PC-9 (cell line): Measurements from ENCODE around the gene GANC. TPM values are rescaled to one million over a fixed set of nuclear protein-coding genes. Genes with fewer than 3 reads are reported as not detected.

Experiments used
- BruUV-seq: library from RNA; stranded (reverse); fragments of 400-500 nt; replicated peaks from 2 replicates; lab custom pipeline; 2021; lab: Mats Ljungman, UMichigan
- CTCF ChIA-PET: fragments of 300-600 bp; sonication (Branson Sonifier 250); formaldehyde crosslinking; loops from one replicate; lab custom pipeline; 2022; ENCODE audit warnings: antibody characterized with exemption; lab: Charles Lee
- POLR2A ChIA-PET: fragments of 300-600 bp; sonication (Branson Sonifier 250); formaldehyde crosslinking; loops from one replicate; lab custom pipeline; 2022; ENCODE audit warnings: antibody characterized with exemption; ENCODE audit not compliant: unreplicated experiment; lab: Charles Lee
- DNase-seq, 2 experiments: peaks; one replicate each; pipeline versions ENCODE4 v3.0.0 to v3.0.0-alpha.2; 2015 to 2022; ENCODE audit warnings: mixed read lengths in 1 of 2
- H2AFZ ChIP-seq: fragments of 200-600 bp; sonication (generic); 2 replicates; pipeline ENCODE4 v1.8.1; 2017; ENCODE audit warnings: antibody characterized with exemption
- H3F3A ChIP-seq: fragments of 200-600 bp; sonication (generic); 2 replicates; pipeline ENCODE4 v1.8.1; 2017; ENCODE audit warnings: antibody characterized with exemption, mild to moderate bottlenecking, low read depth; ENCODE audit not compliant: insufficient read depth
- H3K27ac ChIP-seq: fragments of 200-600 bp; sonication (generic); 2 replicates; pipeline ENCODE4 v1.6.1; 2016; ENCODE audit warnings: mixed run types
- H3K27me3 ChIP-seq: fragments of 200-600 bp; sonication (generic); 2 replicates; pipeline ENCODE4 v1.6.1; 2016; ENCODE audit warnings: low read depth, mixed run types; ENCODE audit not compliant: insufficient read depth
- H3K36me3 ChIP-seq: fragments of 200-600 bp; sonication (generic); 2 replicates; pipeline ENCODE4 v1.6.1; 2016; ENCODE audit warnings: low read depth, mixed run types
- H3K4me1 ChIP-seq: fragments of 200-600 bp; sonication (generic); replicated peaks from 2 replicates; pipeline ENCODE4 v1.6.1; 2016; ENCODE audit warnings: mixed run types; ENCODE audit not compliant: insufficient read depth
- H3K4me2 ChIP-seq: fragments of 200-600 bp; sonication (generic); 2 replicates; pipeline ENCODE4 v1.6.1; 2017; ENCODE audit warnings: mixed run types
- H3K4me3 ChIP-seq: fragments of 200-600 bp; sonication (generic); 2 replicates; pipeline ENCODE4 v1.6.1; 2016; ENCODE audit warnings: mixed run types
- H3K79me2 ChIP-seq: fragments of 200-600 bp; sonication (generic); 2 replicates; pipeline ENCODE4 v1.6.1; 2017; ENCODE audit warnings: low read depth, mixed run types
- H3K9me2 ChIP-seq: fragments of 200-600 bp; sonication (generic); 2 replicates; pipeline ENCODE4 v1.8.1; 2017; ENCODE audit warnings: mild to moderate bottlenecking; ENCODE audit not compliant: insufficient read depth
- H3K9me3 ChIP-seq: fragments of 200-600 bp; sonication (generic); 2 replicates; pipeline ENCODE4 v1.8.1; 2016; ENCODE audit warnings: low read depth; ENCODE audit not compliant: insufficient read depth
- H4K20me1 ChIP-seq: fragments of 200-600 bp; sonication (generic); 2 replicates; pipeline ENCODE4 v1.8.1; 2017; ENCODE audit not compliant: insufficient read depth
- EZH2 ChIP-seq: fragments of 200-600 bp; sonication (generic); IDR thresholded peaks from 2 replicates; pipeline ENCODE4 v1.8.0; 2017; ENCODE audit warnings: antibody characterized with exemption, low read depth
- intact Hi-C: fragments of 100-400 bp; cut with micrococcal nuclease; formaldehyde crosslinking; loops from one replicate; pipeline ENCODE4 v1.10.0; 2022; ENCODE audit not compliant: unreplicated experiment
- total RNA-seq: library from RNA; stranded (reverse); gene quantifications from 2 replicates; pipeline ENCODE4 v1.2.3, GENCODE V29; 2021
- TF ChIP-seq, protein P1 (sequence below): fragments of 200-600 bp; sonication (generic); conservative IDR thresholded peaks from 2 replicates; pipeline ENCODE4 v1.6.1; 2017; ENCODE audit warnings: mixed run types, antibody characterized with exemption, mild to moderate bottlenecking, moderate library complexity

The GANC gene
- total RNA-seq, 1 experiment from 2014 or later, result 16.3 TPM

DNA sequence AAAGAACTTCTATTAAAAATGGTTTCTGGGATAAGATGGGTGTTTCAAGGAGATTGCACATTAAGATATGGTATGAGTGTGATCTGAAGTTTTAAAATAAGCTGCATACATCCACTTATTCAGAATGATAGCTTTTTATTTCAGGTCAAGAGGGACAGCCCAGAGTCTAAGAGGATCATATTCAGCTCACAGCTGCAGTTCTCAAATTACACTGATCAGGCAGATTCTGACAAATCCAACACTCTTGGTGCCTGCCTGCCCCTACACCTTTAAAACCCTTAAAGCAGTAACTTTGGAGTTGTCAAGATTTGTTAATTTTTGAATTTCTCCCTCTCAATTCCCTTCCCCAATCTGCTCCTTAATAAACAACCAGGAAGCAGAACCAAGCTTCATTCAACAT is 9.3 kb downstream of the GANC start:
- POLR2A ChIA-PET, result no interaction called here
- no peak for DNase-seq
- intact Hi-C loops, result no loop called here

DNA sequence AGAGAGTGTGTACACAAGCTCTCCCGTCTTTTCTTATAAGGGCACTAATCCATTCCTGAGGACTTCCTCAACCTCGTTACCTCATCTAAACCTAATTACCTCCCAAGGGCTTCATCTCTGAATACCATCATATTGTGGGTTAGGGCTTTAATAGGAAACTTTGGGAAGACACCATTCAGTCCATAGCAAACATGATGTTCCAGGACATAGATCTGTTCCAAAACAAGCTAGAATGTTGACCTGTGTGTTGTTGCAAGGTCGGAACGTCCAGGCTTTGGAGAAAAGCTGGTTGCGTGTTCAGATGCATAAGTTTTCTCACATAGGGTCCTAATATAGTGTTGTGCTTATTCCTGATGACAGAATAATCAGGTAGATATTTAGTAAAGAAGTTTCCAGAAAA is 9.9 kb downstream of the GANC start:
- Histone ChIP-seq H3K27me3 (no peaks in the 10 kb centered on the region), H3K4me2 (no peak overlapping the region), H3K9me2 (no peaks in the 10 kb centered on the region), H3K4me1 (0 out of 2 replicates have a peak, but pooled peaks cover 6% of the 10 kb centered on the region), H3F3A (no peaks in the 10 kb centered on the region), H2AFZ (no peak overlapping the region), H3K36me3 (no peaks in the 10 kb centered on the region), H3K27ac (no peak overlapping the region), H3K9me3 (no peaks in the 10 kb centered on the region), H4K20me1 (no peaks in the 10 kb centered on the region), H3K79me2 (no peaks in the 10 kb centered on the region), H3K4me3 (no peak overlapping the region)
- intact Hi-C loops, result no loop called here
- ChIA-PET POLR2A (no interaction called here), CTCF (no interaction called here)
- BruUV-seq, result no TSS peak
- no peak for DNase-seq
- TF ChIP-seq EZH2, result no peak
- TF ChIP-seq, protein P1, sequence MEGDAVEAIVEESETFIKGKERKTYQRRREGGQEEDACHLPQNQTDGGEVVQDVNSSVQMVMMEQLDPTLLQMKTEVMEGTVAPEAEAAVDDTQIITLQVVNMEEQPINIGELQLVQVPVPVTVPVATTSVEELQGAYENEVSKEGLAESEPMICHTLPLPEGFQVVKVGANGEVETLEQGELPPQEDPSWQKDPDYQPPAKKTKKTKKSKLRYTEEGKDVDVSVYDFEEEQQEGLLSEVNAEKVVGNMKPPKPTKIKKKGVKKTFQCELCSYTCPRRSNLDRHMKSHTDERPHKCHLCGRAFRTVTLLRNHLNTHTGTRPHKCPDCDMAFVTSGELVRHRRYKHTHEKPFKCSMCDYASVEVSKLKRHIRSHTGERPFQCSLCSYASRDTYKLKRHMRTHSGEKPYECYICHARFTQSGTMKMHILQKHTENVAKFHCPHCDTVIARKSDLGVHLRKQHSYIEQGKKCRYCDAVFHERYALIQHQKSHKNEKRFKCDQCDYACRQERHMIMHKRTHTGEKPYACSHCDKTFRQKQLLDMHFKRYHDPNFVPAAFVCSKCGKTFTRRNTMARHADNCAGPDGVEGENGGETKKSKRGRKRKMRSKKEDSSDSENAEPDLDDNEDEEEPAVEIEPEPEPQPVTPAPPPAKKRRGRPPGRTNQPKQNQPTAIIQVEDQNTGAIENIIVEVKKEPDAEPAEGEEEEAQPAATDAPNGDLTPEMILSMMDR, result no peak

More for the DNA sequence above, 9.3 kb downstream of the GANC start:
- no TSS peak for BruUV-seq
- Histone ChIP-seq H3K36me3 (no peaks in the 10 kb centered on the region), H4K20me1 (no peaks in the 10 kb centered on the region), H3K27me3 (no peaks in the 10 kb centered on the region), H3K4me3 (no peak overlapping the region), H3K4me1 (0 out of 2 replicates have a peak, but pooled peaks cover 6% of the 10 kb centered on the region), H3K27ac (no peak overlapping the region), H2AFZ (no peak overlapping the region), H3F3A (no peaks in the 10 kb centered on the region), H3K79me2 (no peaks in the 10 kb centered on the region), H3K9me2 (no peaks in the 10 kb centered on the region), H3K9me3 (no peaks in the 10 kb centered on the region), H3K4me2 (no peak overlapping the region)
- CTCF ChIA-PET, result no interaction called here
- TF ChIP-seq, protein P1, result no peak
- no peak for TF ChIP-seq EZH2

DNA sequence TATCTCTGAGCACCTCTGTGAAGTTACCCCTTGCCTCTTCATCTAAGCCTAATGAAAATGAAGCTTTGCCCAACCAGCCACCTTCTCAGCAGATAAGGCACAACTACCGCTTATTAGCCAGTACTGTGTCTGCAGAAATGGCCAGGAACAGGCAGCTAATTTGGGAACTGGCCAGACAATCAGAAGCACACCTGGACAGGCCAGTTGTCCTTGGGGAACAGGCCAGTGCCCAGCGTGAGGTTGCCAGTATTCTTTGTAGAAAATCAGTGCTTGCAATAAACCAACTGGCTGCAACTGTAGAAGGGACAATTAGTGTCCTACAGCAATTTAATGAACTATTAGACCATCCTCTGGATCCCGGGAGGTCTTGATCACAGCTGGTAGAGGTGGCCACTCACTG is 10.7 kb downstream of the GANC start:
- no TSS peak for BruUV-seq
- Histone ChIP-seq H3K27ac (no peak overlapping the region), H3K9me3 (no peaks in the 10 kb centered on the region), H3K27me3 (no peaks in the 10 kb centered on the region), H2AFZ (no peak overlapping the region), H3K36me3 (no peaks in the 10 kb centered on the region), H3K4me1 (0 out of 2 replicates have a peak, but pooled peaks cover 6% of the 10 kb centered on the region), H3K4me2 (no peak overlapping the region), H3K9me2 (no peaks in the 10 kb centered on the region), H3F3A (no peaks in the 10 kb centered on the region), H4K20me1 (no peaks in the 10 kb centered on the region), H3K79me2 (no peaks in the 10 kb centered on the region), H3K4me3 (no peak overlapping the region)
- intact Hi-C loops, result no loop called here
- DNase-seq, result no peak
- TF ChIP-seq EZH2, result no peak
- TF ChIP-seq, protein P1, result no peak
- ChIA-PET POLR2A (no interaction called here), CTCF (no interaction called here)
